Astrocyte of the cerebellum (primary cell): Measurements from ENCODE around the gene TMEM61.

Source experiments
- DNase-seq: peaks from one replicate; pipeline ENCODE4 v3.0.0-alpha.2; 2011; ENCODE audit warnings: low read depth
- H3K4me3 ChIP-seq: 2 replicates; pipeline ENCODE4 v1.5.1; 2011; ENCODE audit warnings: mild to moderate bottlenecking, low read depth, low read length, moderate library complexity
- in situ Hi-C: cut with HindIII; loops from 2 replicates; pipeline ENCODE4 v1.10.0; 2017; ENCODE audit warnings: low sequenced_read_pairs
- TF ChIP-seq, protein P1 (sequence below): IDR thresholded peaks from 2 replicates; pipeline ENCODE4 v1.5.1; 2012; ENCODE audit warnings: low read length, low read depth, moderate library complexity, mild to moderate bottlenecking; ENCODE audit errors: missing control alignments

Gene TMEM61

DNA sequence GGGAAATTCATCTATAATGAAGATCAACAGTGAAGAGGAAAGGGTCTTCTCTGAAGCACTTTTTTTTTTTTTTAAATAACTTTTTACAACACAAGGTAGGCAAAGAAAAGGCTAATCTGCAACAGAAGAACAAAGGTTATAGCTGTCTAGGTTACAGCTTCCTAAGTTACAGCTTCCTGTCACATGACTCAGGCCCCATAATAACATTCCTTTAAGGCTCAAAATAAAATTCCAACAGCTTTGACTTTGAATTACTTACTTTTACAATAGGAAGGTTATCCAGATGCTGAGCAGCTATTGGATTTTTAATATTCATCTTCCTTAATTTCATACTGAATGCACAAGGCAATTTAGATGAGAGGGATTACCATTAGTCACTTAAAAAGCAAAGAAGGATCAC, 40.4 kb upstream of the TMEM61 start:
- TF ChIP-seq, protein P1, sequence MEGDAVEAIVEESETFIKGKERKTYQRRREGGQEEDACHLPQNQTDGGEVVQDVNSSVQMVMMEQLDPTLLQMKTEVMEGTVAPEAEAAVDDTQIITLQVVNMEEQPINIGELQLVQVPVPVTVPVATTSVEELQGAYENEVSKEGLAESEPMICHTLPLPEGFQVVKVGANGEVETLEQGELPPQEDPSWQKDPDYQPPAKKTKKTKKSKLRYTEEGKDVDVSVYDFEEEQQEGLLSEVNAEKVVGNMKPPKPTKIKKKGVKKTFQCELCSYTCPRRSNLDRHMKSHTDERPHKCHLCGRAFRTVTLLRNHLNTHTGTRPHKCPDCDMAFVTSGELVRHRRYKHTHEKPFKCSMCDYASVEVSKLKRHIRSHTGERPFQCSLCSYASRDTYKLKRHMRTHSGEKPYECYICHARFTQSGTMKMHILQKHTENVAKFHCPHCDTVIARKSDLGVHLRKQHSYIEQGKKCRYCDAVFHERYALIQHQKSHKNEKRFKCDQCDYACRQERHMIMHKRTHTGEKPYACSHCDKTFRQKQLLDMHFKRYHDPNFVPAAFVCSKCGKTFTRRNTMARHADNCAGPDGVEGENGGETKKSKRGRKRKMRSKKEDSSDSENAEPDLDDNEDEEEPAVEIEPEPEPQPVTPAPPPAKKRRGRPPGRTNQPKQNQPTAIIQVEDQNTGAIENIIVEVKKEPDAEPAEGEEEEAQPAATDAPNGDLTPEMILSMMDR, result no peak
- DNase-seq, result no peak
- H3K4me3 ChIP-seq, result no peak overlapping the region
- in situ Hi-C loops, result no loop called here

DNA sequence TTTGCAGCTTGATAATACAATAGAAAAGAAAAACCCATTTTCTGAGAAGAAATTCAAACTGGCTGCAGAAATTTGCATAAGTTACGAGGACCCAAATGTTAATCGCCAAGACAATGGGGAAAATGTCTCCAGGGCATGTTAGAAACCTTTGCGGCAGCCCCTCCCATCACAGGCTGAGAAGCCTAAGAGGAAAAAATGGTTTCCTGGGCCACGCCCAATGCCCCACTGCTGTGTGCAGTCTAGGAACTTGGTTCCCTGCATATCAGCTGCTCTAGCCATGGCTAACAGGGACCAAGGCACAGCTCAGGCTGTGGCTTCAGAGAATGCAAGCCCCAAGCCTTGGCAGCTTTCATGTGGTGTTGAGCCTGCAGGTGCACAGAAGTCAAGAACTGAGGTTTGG, 37.5 kb upstream of the TMEM61 start:
- no peak for DNase-seq
- in situ Hi-C loops, result no loop called here
- TF ChIP-seq, protein P1, result no peak
- H3K4me3 ChIP-seq, result no peak overlapping the region

DNA sequence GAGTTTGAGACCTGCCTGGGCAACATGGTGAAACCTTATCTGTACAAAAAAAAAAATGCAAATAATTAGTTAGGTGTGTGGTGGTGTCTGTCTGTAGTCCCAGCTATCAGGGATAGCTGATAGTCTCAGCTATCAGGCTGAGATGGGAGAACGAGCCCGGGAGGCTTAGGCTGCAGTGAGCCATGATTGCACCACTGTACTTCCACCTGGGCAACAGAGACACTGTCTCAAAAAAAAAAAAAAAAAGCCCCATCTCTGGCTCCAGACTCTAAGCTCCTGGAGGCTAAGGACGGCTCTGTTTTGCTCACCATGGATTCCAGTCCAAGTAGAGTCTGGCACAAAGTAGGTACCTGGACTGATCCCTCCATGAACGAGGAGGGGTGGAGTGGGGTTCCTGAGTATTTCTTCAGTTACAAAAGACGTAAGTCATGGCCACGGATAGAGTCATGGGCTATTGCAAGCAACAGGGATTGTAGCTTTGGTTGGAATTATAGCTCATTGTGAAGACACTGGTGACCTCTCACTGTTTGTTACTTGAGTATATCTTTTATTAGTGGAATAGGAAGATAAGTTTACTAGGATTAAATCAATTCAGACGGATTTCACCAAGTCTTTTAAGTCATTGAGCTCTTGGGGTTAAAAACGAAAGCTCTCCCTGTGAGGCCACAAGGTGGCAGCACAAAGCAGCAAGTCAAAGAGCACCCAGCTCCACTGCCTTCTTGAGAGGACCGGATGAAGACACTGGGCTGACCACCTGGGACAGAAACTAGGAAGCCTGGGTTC, 35.6 kb upstream of the TMEM61 start:
- no peak overlapping the region for H3K4me3 ChIP-seq
- TF ChIP-seq, protein P1, result peak; percentile 87
- in situ Hi-C loops, result no loop called here
- peak; percentile 76 for DNase-seq

DNA sequence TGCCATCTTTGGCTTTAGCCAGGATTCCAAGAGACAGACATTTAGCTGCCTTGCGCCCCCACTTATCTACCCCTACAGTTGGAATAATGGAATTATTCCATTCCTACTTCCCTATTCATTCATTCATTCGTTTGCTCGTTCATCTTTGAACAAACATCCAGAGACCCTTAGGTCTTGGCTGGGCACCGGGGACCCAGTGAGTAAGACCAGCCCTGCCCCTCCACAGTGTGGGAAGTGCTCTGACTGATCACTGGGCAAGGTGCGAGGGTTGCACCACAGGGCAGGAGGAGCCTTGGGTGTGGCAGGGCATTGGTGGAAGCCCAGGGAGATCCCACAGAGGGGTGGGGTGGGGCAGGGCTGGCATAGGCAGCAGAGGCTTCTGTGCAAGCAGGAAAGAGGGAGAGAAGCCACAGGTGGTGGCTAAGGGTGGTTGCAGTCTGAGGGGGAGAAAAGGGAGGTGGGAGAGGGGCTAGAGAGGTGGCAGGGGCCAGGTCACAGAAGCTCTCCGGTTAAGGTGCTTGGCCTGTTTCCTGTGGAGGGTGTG, 35.0 kb upstream of the TMEM61 start:
- TF ChIP-seq, protein P1, result no peak
- no peak overlapping the region for H3K4me3 ChIP-seq
- in situ Hi-C loops, result no loop called here
- no peak for DNase-seq

DNA sequence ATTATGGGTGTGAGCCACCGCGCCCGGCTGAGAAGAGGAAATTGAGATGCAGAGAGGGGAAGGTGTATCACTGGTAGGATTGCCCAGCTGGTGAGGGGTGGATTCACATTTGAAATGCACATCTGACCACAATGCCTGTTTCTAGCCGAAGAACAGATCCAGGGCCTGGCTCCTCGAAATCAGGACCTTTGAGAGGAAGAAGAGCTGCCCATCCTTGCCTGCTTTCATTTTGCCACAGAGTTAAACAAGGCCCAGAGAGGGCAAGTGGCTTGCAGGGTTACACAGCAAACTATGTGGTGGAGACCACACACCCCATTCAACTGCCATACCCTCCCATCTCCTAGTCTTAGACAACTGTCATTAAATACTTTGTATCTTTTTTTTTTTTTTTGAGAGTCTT, 32.9 kb upstream of the TMEM61 start:
- in situ Hi-C loops, result no loop called here
- TF ChIP-seq, protein P1, result no peak
- H3K4me3 ChIP-seq, result no peak overlapping the region
- DNase-seq, result no peak

DNA sequence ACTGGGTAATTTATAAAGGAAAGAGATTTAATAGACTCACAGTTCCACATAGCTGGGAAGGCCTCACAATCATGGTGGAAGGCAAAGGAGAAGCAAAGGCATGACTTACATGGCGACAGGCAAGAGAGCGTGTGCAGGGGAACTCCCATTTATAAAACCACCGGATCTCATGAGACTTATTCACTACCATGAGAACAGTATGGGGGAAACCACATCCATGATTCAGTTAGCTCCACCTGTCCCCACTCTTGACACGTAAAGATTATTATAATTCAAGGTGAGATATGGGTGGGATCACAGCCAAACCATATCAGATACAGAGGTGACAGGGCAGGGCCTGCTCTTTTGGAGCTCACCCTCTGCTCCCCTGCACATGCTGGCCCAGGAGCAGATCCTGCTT, 31.4 kb upstream of the TMEM61 start:
- TF ChIP-seq, protein P1, result no peak
- in situ Hi-C loops, result no loop called here
- DNase-seq, result no peak
- no peak overlapping the region for H3K4me3 ChIP-seq
